Measurements from ENCODE around the gene CALML4. TPM values are rescaled to one million over a fixed set of nuclear protein-coding genes. Genes with fewer than 3 reads are reported as not detected.
"Not testable (repeated sequence)": the region's sequence is repeated elsewhere in the genome, so short reads cannot be mapped to it uniquely, and the experiment has no call there.

Gene CALML4
- polyA plus RNA-seq, 1 donor: 170 TPM

DNA sequence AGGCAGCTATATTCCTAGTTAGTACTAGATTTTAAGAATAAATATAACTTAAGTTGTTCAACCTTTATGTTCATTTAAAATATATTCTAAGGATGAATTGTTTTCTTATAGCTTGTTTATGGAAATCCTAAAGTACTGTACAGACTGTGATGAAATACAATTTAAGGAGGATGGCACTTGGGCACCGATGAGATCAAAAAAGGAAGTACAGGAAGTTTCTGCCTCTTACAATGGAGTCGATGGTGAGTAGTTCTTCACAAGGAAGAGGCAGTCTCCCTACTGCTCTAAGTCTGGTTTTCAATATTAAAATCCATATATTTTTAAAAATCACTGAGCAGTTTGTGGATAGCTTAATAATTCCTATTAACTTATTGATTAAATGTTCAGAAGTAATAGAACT, 29.6 kb downstream of the CALML4 start:
- H3K27ac ChIP-seq (ENCODE audit: low read length): no peak overlapping the region
- WGBS (ENCODE audit: insufficient coverage, low lambda C conversion rate): 67% methylated on average over 1 of the region's 2 CpGs
- DNase-seq: no peak
- no peaks in the 10 kb centered on the region for H3K4me1 ChIP-seq (ENCODE audit: control insufficient read depth, insufficient read depth, low read length)
- H3K27me3 ChIP-seq (ENCODE audit: control insufficient read depth, insufficient read depth, low read length): no peaks in the 10 kb centered on the region
- H3K9me3 ChIP-seq (ENCODE audit: control insufficient read depth, low read depth, low read length): no peaks in the 10 kb centered on the region
- H3K4me3 ChIP-seq (ENCODE audit: low read length): no peak overlapping the region
- H3K36me3 ChIP-seq (ENCODE audit: control insufficient read depth, insufficient read depth, low read length): peaks cover 31% of the 10 kb centered on the region

DNA sequence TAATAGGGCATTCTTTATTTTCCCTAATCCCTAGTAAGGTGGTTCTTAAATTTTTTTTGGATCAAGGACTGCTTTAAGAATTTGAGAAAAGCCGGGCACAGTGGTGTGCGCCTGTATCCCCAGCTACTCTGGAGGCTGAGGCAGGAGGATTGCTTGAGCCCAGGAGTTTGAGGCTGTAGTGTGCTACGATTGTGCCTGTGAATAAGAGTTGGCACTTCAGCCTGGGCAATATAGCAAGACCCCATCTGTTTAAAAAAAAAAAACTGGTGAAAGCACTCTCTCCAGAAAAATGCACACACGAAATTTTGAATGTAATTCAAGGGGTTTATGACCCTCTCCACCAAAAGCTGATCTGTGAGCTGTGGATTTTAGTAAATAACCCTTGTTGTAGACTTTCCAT, 32.0 kb downstream of the CALML4 start:
- H3K4me3 ChIP-seq (ENCODE audit: low read length): no peak overlapping the region
- no peak overlapping the region for H3K27ac ChIP-seq (ENCODE audit: low read length)
- no peaks in the 10 kb centered on the region for H3K9me3 ChIP-seq (ENCODE audit: control insufficient read depth, low read depth, low read length)
- no peaks in the 10 kb centered on the region for H3K27me3 ChIP-seq (ENCODE audit: control insufficient read depth, insufficient read depth, low read length)
- H3K4me1 ChIP-seq (ENCODE audit: control insufficient read depth, insufficient read depth, low read length): peaks cover 5% of the 10 kb centered on the region
- DNase-seq: no peak
- WGBS (ENCODE audit: insufficient coverage, low lambda C conversion rate): no CpG with 5 or more reads among the region's 4 CpGs
- peaks cover 29% of the 10 kb centered on the region for H3K36me3 ChIP-seq (ENCODE audit: control insufficient read depth, insufficient read depth, low read length)

DNA sequence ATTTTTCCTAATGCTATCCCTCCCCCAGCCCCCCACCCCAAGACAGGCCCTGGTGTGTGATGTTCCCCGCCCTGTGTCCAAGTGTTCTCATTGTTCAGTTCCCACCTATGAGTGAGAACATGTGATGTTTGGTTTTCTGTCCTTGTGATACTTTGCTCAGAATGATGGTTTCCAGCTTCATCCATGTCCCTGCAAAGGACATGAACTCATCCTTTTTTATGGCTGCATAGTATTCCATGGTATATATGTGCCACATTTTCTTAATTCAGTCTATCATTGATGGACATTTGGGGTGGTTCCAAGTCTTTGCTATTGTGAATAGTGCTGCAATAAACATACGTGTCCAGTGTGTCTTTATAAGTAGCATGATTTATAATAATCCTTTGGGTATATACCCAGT, 33.1 kb downstream of the CALML4 start:
- not testable (repeated sequence) for H3K4me1 ChIP-seq (ENCODE audit: control insufficient read depth, insufficient read depth, low read length); H3K27me3 ChIP-seq (ENCODE audit: control insufficient read depth, insufficient read depth, low read length); DNase-seq; H3K27ac ChIP-seq (ENCODE audit: low read length); H3K9me3 ChIP-seq (ENCODE audit: control insufficient read depth, low read depth, low read length); H3K4me3 ChIP-seq (ENCODE audit: low read length)
- H3K36me3 ChIP-seq (ENCODE audit: control insufficient read depth, insufficient read depth, low read length): peaks cover 19% of the 10 kb centered on the region
- WGBS (ENCODE audit: insufficient coverage, low lambda C conversion rate): no CpG with 5 or more reads among the region's 2 CpGs

DNA sequence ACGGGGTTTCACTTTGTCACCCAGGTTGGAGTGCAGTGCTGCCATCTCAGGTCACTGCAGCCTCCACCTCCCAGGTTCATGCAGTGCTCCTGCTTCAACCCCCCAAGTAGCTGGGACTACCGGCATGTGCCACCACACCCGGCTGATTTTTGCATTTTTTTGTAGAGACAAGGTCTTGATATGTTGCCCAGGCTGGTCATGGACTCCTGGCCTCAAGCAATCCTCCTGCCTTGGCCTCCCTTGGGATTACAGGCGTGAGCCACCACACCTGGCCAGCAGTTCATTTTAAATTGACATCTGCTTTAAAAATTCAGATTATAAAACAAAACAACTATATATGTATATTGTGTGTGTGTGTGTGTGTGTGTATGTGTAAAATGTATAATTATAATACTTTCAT, 38.3 kb downstream of the CALML4 start:
- peaks cover 3% of the 10 kb centered on the region for H3K9me3 ChIP-seq (ENCODE audit: control insufficient read depth, low read depth, low read length)
- H3K27ac ChIP-seq (ENCODE audit: low read length): no peak overlapping the region
- WGBS (ENCODE audit: insufficient coverage, low lambda C conversion rate): no CpG with 5 or more reads among the region's 4 CpGs
- DNase-seq: no peak
- no peak overlapping the region for H3K4me3 ChIP-seq (ENCODE audit: low read length)
- H3K27me3 ChIP-seq (ENCODE audit: control insufficient read depth, insufficient read depth, low read length): no peaks in the 10 kb centered on the region
- peaks cover 5% of the 10 kb centered on the region for H3K4me1 ChIP-seq (ENCODE audit: control insufficient read depth, insufficient read depth, low read length)
- H3K36me3 ChIP-seq (ENCODE audit: control insufficient read depth, insufficient read depth, low read length): peaks cover 11% of the 10 kb centered on the region

DNA sequence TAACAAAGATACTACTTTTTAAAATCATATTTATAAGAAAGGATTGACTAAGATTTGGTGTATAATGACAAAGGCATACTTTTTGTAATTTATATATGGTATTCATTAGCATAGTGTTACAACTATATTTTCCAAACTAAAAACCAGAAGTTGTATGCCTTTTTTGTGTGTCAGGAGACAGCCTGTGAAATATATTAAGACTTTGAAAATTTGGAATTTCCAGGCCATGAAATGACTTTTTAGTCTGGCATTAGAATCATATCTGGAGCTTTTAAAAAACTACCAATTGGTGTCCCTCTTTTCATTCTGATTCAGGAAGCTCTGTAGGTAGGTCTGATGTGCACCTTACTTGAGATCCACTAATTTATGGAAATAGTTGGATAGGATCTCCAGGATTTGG, 41.9 kb downstream of the CALML4 start:
- Histone ChIP-seq H3K36me3 (ENCODE audit: control insufficient read depth, insufficient read depth, low read length) (peaks cover 23% of the 10 kb centered on the region), H3K4me3 (ENCODE audit: low read length) (no peak overlapping the region), H3K27ac (ENCODE audit: low read length) (no peak overlapping the region)

DNA sequence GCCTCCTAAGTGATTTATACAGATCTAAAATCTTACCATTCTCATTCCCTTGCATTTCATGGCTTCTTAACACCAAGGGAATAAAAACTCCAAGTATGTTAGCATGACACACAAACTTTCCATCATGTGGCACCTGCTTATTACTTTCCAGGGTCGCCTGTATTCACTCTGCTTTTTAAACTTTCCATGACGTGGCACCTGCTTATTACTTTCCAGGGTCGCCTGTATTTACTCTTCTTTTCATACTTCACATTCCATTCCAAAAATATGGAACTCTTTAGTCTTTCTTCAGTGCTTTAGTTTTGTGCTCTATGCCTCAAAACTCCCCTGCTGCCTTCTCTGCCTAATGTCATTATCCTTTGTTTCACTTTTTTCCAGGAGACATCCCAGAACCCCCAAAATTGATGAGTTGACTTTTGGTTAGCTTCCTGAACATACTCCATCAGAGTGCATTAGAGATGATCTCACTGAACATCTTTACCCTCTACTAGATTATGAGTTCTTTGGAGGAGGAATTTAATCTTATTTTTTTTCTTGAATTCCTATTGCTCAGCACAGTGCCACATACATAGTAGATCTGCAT, 47.0 kb downstream of the CALML4 start:
- Histone ChIP-seq H3K4me1 (ENCODE audit: control insufficient read depth, insufficient read depth, low read length) (no peaks in the 10 kb centered on the region), H3K4me3 (ENCODE audit: low read length) (no peak overlapping the region), H3K27me3 (ENCODE audit: control insufficient read depth, insufficient read depth, low read length) (no peaks in the 10 kb centered on the region), H3K9me3 (ENCODE audit: control insufficient read depth, low read depth, low read length) (peaks cover 3% of the 10 kb centered on the region), H3K36me3 (ENCODE audit: control insufficient read depth, insufficient read depth, low read length) (peaks cover 31% of the 10 kb centered on the region), H3K27ac (ENCODE audit: low read length) (no peak overlapping the region)
- 67% methylated on average over 3 of the region's 3 CpGs for WGBS (ENCODE audit: insufficient coverage, low lambda C conversion rate)
- peak in 1 of 2 donors; percentile 23 for DNase-seq

More for the DNA sequence above, 41.9 kb downstream of the CALML4 start:
- no peaks in the 10 kb centered on the region for H3K27me3 ChIP-seq (ENCODE audit: control insufficient read depth, insufficient read depth, low read length)
- no peak for DNase-seq
- no peaks in the 10 kb centered on the region for H3K4me1 ChIP-seq (ENCODE audit: control insufficient read depth, insufficient read depth, low read length)
- peaks cover 3% of the 10 kb centered on the region for H3K9me3 ChIP-seq (ENCODE audit: control insufficient read depth, low read depth, low read length)

DNA sequence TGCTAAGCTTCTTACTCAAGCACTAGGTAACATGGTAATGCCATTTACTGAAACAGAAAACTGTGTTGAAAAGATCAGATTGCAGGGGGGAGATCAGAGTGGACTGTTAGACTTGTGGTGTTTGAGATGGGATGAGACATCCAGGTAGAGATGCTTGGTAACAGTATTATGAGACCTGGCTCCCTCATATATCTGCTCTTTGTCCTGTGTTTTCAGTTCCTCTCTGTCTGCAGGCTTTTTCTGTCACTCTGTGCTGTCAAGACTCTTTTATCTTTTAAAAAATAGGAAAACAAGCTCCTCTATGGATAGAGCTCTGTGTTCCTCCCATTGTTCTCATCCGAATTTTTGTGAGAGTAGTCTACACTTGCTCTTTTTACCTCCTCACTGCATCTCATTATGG, 48.1 kb downstream of the CALML4 start:
- Histone ChIP-seq H3K4me3 (ENCODE audit: low read length) (no peak overlapping the region), H3K9me3 (ENCODE audit: control insufficient read depth, low read depth, low read length) (no peaks in the 10 kb centered on the region), H3K4me1 (ENCODE audit: control insufficient read depth, insufficient read depth, low read length) (no peaks in the 10 kb centered on the region), H3K27ac (ENCODE audit: low read length) (no peak overlapping the region), H3K27me3 (ENCODE audit: control insufficient read depth, insufficient read depth, low read length) (no peaks in the 10 kb centered on the region), H3K36me3 (ENCODE audit: control insufficient read depth, insufficient read depth, low read length) (peaks cover 25% of the 10 kb centered on the region)
- WGBS (ENCODE audit: insufficient coverage, low lambda C conversion rate): no CpG with 5 or more reads among the region's 1 CpG
- DNase-seq: no peak

DNA sequence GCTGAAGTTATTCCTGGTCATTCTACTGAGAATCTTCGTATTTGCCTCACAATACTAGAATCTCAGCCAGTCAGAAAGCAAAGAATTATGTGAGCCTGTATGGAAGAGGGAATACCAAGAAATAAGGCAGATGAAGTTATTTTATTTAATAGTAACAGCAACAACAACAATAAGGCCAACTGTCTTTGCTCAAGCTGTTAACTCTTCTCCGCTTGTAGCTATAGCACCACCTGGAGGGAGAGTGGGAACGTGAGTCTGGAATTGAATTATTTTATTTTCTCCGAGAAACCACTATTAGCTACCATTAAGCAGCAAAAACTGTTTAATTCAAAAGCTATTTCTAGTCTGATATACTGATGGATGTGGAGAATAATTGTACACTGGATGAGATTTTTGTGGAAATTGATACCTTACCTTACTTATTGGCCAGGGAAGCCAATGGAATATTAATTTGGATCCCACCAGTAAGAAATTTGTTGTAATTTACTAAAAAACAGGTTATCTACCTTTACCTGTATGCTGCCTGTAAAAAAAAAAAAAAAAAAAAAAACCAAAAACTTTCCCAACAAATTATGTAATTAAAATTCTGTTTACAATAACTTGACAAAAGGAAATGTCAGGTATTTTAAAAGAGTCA, 50.1 kb downstream of the CALML4 start:
- Histone ChIP-seq H3K36me3 (ENCODE audit: control insufficient read depth, insufficient read depth, low read length) (peaks cover 13% of the 10 kb centered on the region), H3K9me3 (ENCODE audit: control insufficient read depth, low read depth, low read length) (no peaks in the 10 kb centered on the region), H3K4me1 (ENCODE audit: control insufficient read depth, insufficient read depth, low read length) (no peaks in the 10 kb centered on the region), H3K27me3 (ENCODE audit: control insufficient read depth, insufficient read depth, low read length) (no peaks in the 10 kb centered on the region), H3K27ac (ENCODE audit: low read length) (no peak overlapping the region), H3K4me3 (ENCODE audit: low read length) (no peak overlapping the region)
- no CpG with 5 or more reads among the region's 4 CpGs for WGBS (ENCODE audit: insufficient coverage, low lambda C conversion rate)
- DNase-seq: peak; percentile 32 to 53

DNA sequence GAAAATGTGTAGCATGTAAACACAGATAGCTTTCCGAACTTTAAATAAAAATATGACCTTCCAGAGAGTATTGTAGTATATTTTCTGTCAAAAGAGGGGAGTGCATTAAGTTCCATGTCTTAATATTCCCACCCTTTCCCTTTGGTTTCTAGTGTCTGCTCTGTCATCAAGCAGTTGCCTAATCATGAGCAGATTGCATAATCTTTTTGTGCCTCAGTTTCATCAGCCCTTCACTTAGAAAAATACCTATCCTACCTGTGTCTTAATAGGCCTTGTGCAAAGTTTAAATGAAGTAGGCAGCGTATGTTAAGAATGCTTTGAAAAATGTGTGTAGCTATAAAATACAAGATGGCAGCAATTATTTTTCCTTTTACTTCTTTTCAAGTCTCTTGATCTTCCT, 52.8 kb downstream of the CALML4 start:
- WGBS (ENCODE audit: insufficient coverage, low lambda C conversion rate): 86% methylated on average over 1 of the region's 2 CpGs
- Histone ChIP-seq H3K36me3 (ENCODE audit: control insufficient read depth, insufficient read depth, low read length) (peaks cover 15% of the 10 kb centered on the region), H3K9me3 (ENCODE audit: control insufficient read depth, low read depth, low read length) (no peaks in the 10 kb centered on the region), H3K27ac (ENCODE audit: low read length) (no peak overlapping the region), H3K4me3 (ENCODE audit: low read length) (no peak overlapping the region), H3K27me3 (ENCODE audit: control insufficient read depth, insufficient read depth, low read length) (no peaks in the 10 kb centered on the region), H3K4me1 (ENCODE audit: control insufficient read depth, insufficient read depth, low read length) (no peaks in the 10 kb centered on the region)
- no peak for DNase-seq

DNA sequence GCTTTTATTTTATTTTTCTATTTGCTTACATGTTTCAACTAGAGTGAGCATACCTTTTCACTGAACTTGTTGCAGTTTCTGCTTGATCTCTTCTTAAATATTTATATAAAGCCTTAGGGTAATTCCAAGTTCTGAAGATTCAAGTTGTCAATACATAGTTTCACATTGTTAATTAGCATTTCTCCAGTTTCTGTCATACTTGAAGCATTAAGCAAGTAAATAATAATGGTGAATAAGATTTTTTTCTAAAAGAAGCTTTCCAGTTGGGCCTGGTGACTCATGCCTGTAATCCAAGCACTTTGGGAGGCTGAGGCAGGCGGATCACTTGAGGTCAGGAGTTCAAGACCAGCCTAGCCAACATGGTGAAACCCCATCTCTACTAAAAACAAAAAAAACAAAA, 53.9 kb downstream of the CALML4 start:
- Histone ChIP-seq H3K4me1 (ENCODE audit: control insufficient read depth, insufficient read depth, low read length) (no peaks in the 10 kb centered on the region), H3K27me3 (ENCODE audit: control insufficient read depth, insufficient read depth, low read length) (no peaks in the 10 kb centered on the region), H3K9me3 (ENCODE audit: control insufficient read depth, low read depth, low read length) (no peaks in the 10 kb centered on the region), H3K27ac (ENCODE audit: low read length) (no peak overlapping the region), H3K4me3 (ENCODE audit: low read length) (no peak overlapping the region), H3K36me3 (ENCODE audit: control insufficient read depth, insufficient read depth, low read length) (peaks cover 19% of the 10 kb centered on the region)
- DNase-seq: no peak
- WGBS (ENCODE audit: insufficient coverage, low lambda C conversion rate): no CpG with 5 or more reads among the region's 1 CpG

DNA sequence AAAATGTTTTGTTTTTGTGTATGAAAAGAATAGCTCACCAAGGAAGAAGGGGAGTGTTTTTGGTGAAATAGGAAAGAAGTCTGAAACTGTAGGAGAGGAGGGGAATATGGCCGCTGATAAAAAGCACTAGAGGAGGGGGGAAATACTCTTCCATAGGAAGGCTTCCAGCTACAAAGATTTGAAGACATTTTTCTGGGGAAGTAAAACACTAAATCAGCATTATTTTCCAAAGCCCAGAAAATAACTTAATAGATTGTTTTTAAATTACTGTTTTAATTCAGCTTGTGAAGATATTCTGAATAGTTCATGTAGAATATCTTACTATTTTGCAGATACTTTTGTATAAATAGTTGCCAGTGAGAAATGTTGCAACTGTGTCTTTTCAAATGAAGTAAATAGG, 54.9 kb downstream of the CALML4 start:
- no peak overlapping the region for H3K27ac ChIP-seq (ENCODE audit: low read length)
- no peaks in the 10 kb centered on the region for H3K9me3 ChIP-seq (ENCODE audit: control insufficient read depth, low read depth, low read length)
- peaks cover 15% of the 10 kb centered on the region for H3K36me3 ChIP-seq (ENCODE audit: control insufficient read depth, insufficient read depth, low read length)
- H3K4me1 ChIP-seq (ENCODE audit: control insufficient read depth, insufficient read depth, low read length): no peaks in the 10 kb centered on the region
- WGBS (ENCODE audit: insufficient coverage, low lambda C conversion rate): 89% methylated on average over 1 of the region's 1 CpG
- no peaks in the 10 kb centered on the region for H3K27me3 ChIP-seq (ENCODE audit: control insufficient read depth, insufficient read depth, low read length)
- H3K4me3 ChIP-seq (ENCODE audit: low read length): no peak overlapping the region
- no peak for DNase-seq

All from large intestine (tissue), 3 donors.